Stimulated activated CD8-positive, alpha-beta memory T cell treated with anti-CD3 and anti-CD28 coated beads, Interleukin-7, amount 100 ng/mL, for 1 hour (primary cell): ENCODE data around the gene SIL1.

ENCODE experiments used
- DNase-seq, 2 donors: peaks; one replicate each; pipeline ENCODE4 v3.0.0-alpha.2; 2020; ENCODE audit warnings: low read depth in 2 of 2

SIL1 gene

GRCh38 chr5:138956801-138957200 is 241.4 kb downstream of the SIL1 start:
- DNase-seq, result no peak

- no peak for DNase-seq
Observed at GRCh38 chr5:138955671-138956295, 242.4 kb downstream of the SIL1 start.

GRCh38 chr5:138955013-138955660 is 243.0 kb downstream of the SIL1 start:
- DNase-seq, result no peak

GRCh38 chr5:138954257-138955012 is 243.7 kb downstream of the SIL1 start:
- no peak for DNase-seq

- DNase-seq, result no peak
Observed at GRCh38 chr5:138953387-138954256, 244.5 kb downstream of the SIL1 start.

GRCh38 chr5:138952962-138953361 is 245.2 kb downstream of the SIL1 start:
- DNase-seq, result no peak

- DNase-seq, result no peak
Observed at GRCh38 chr5:138951986-138952735, 246.0 kb downstream of the SIL1 start.

GRCh38 chr5:138951091-138951985 is 246.8 kb downstream of the SIL1 start:
- no peak for DNase-seq

GRCh38 chr5:138950421-138951031 is 247.6 kb downstream of the SIL1 start:
- no peak for DNase-seq

- no peak for DNase-seq
Observed at GRCh38 chr5:138949988-138950387, 248.2 kb downstream of the SIL1 start.

- DNase-seq, result no peak
Observed at GRCh38 chr5:138949223-138949574, 249.0 kb downstream of the SIL1 start.

GRCh38 chr5:138948471-138949222 is 249.5 kb downstream of the SIL1 start:
- no peak for DNase-seq

- DNase-seq, result no peak
Observed at GRCh38 chr5:138947780-138948179, 250.4 kb downstream of the SIL1 start.

GRCh38 chr5:138946831-138947560 is 251.2 kb downstream of the SIL1 start:
- no peak for DNase-seq

- DNase-seq, result no peak
Observed at GRCh38 chr5:138946241-138946623, 251.9 kb downstream of the SIL1 start.

- no peak for DNase-seq
Observed at GRCh38 chr5:138945421-138946240, 252.5 kb downstream of the SIL1 start.

- no peak for DNase-seq
Observed at GRCh38 chr5:138944527-138945322, 253.4 kb downstream of the SIL1 start.
